ENCODE measurements around the gene SLC25A33.

- no peak for TF ChIP-seq EZH2 (IDR thresholded peaks at IDR 0.05; ENCODE audit: low read length)
- TF ChIP-seq, protein P1, sequence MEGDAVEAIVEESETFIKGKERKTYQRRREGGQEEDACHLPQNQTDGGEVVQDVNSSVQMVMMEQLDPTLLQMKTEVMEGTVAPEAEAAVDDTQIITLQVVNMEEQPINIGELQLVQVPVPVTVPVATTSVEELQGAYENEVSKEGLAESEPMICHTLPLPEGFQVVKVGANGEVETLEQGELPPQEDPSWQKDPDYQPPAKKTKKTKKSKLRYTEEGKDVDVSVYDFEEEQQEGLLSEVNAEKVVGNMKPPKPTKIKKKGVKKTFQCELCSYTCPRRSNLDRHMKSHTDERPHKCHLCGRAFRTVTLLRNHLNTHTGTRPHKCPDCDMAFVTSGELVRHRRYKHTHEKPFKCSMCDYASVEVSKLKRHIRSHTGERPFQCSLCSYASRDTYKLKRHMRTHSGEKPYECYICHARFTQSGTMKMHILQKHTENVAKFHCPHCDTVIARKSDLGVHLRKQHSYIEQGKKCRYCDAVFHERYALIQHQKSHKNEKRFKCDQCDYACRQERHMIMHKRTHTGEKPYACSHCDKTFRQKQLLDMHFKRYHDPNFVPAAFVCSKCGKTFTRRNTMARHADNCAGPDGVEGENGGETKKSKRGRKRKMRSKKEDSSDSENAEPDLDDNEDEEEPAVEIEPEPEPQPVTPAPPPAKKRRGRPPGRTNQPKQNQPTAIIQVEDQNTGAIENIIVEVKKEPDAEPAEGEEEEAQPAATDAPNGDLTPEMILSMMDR (optimal IDR thresholded peaks at IDR 0.05 in 1 of 3, IDR thresholded peaks at IDR 0.05 in 1 of 3, conservative IDR thresholded peaks at IDR 0.05 in 1 of 3; ENCODE audit: extremely low read depth in 1 of 3, insufficient read depth in 2 of 3, low read length in 3 of 3), result no peak
Observed at GRCh38 chr1:9506901-9507300, 32.4 kb upstream of the SLC25A33 start.
